GM18526 (cell line): Measurements from ENCODE around the gene NRXN3.

Experiments used
- POLR2A ChIP-seq: IDR thresholded peaks from 3 replicates; pipeline ENCODE4 v1.6.1; 2011; ENCODE audit not compliant: insufficient read length; ENCODE audit errors: extremely low read depth

The NRXN3 gene

DNA sequence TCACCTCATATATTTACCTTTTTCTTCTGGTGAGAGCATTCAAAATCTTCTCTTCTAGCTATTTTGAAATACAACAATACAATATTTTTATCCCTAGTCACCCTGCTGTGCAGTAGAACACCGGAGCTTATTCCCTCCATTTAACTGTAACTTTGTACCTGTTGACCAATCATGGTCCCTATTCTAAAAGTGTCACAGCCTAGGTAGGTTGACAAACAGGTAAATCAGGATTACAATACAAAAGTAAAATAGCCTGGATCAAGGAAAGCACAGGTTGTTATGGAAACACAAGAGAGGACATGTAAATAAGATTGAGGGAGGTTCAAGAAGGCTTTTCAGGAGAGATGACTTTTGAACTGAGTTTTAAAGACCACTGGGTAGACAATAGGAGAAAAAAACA, 1370.2 kb downstream of the NRXN3 start:
- no peak for TF ChIP-seq POLR2A

DNA sequence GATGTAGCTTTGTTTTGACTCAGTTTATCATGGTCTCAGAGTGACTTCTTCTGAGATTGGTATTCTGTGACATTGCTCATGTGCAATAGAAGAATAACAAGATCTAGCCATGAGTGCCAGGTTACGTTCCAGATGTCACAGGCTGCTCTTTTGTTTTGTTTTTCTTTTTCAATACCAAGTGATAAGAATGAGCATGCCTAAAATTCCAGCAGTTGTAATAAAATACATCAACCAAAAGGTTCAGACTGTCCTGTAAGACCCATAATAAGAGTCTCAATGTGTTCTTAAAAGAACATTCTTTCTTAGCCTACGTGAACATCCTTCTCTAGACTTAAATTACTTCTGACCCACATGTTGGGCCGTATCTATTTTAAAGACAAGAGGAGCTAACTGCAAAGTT, 1371.9 kb downstream of the NRXN3 start:
- no peak for TF ChIP-seq POLR2A

DNA sequence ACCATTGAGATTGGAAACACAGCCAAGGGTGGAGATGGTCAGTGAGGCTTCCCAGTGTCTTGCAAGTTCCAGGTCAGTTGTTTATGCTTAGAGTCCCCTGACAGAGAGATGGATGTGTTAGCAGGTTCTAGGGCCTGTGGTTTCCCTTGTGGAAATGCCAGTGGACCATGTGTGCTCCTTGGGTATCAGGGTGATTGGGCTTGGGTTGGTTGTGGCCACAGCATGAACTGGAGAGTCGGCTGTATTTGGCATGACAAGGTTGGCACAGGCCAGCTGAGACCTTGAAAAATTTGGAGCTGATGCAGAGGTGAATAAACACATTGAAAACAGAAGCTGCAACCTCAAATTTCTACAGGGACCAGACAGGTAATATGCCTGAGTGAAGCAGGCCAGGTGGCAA, 1373.2 kb downstream of the NRXN3 start:
- TF ChIP-seq POLR2A, result no peak

DNA sequence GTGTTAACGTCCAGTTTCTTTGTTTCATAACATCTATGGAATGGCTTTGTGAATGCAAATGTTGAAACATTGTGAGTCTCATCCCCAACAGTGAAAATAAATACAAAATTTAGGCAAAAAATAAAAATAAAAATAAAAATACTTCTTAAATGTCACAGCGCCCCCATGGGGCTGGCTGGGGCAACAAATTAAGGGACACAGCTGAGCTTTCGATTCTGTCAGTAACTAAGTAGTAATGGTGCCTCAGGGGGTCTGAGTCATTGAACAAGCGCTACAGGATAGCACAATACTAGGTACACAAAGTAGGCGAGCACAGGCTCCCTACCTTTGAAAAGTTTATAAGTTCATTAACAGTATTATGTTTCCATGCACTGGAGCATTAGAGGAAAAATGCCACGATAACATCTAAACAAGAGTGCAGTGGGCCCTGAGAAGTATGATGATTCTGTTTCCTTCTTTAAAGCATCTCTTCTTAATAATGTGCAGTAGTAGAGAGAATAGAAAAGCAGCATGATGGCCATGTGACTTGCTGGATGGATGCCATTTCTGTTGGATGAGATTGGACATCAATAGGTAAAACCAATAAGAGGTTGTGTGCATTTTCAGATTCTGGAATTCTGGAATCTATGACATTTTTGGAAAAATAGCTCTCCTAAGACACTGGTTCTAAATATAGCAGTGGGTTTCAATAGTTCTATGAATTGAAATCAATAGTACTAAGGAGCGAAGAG, 1374.0 kb downstream of the NRXN3 start:
- no peak for TF ChIP-seq POLR2A

DNA sequence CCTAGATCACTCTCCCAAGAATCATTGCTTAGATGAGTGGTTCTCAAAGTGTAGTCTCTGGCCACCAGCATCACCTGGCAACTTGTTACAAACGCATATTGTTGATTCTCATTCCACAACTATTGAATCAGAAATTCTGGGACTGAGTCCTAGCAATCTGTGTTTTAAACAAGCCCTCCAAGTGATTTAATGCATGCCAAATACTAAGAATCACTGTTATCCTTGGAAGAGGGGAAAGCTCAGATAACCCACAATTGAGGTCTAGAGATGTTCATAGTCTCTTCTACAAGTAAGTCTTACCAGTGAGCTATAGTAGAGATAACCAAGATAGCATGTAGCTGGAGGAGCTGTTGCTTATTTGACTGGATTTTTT, 1374.5 kb downstream of the NRXN3 start:
- no peak for TF ChIP-seq POLR2A

DNA sequence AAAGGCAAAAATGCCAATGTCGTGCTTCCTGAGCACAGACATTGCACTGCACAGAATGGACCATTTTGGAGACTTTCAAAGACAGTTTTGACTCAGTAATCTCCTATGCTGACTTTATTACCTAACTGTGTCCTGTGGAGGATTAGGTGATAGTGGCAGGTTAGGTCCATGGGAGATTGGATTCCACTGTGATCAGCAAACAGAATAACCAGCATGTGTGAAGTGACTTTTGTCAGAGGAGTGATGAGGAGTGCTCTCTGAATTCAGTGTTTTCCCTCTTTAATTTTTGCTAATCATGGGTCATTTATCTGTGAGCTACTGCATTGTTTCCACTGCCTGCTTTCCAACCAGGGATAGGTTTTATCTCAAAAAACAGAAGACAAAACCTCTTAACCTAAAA, 1378.7 kb downstream of the NRXN3 start:
- TF ChIP-seq POLR2A, result no peak

DNA sequence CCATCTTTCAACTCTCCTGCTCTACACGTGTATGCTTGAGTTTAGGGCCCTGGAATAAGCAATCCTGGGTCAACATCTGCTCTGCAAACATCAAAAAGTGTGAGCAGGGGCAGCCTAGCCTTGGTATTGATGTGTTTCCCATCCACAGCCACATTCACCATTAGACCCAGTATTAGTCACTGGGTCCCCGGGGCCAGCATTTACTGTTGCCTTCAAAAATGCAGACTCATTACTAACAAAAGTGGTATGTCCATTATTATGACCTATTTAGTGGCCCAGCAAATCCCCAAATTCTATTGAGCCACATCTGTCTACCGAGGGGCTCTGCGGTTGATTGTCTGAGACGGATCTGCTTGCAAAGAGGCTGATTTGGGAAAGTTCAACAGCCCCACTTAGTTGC, 1379.3 kb downstream of the NRXN3 start:
- no peak for TF ChIP-seq POLR2A

- no peak for TF ChIP-seq POLR2A
Measured at GRCh38 chr14:79551523-79551922, 1381.3 kb downstream of the NRXN3 start.

GRCh38 chr14:79552778-79553177, 1382.6 kb downstream of the NRXN3 start:
- TF ChIP-seq POLR2A, result no peak

GRCh38 chr14:79554816-79555215, 1384.6 kb downstream of the NRXN3 start:
- TF ChIP-seq POLR2A, result no peak

- TF ChIP-seq POLR2A, result no peak
Measured at GRCh38 chr14:79555429-79555828, 1385.3 kb downstream of the NRXN3 start.

GRCh38 chr14:79557309-79557708, 1387.1 kb downstream of the NRXN3 start:
- TF ChIP-seq POLR2A, result no peak

GRCh38 chr14:79562185-79562584, 1392.0 kb downstream of the NRXN3 start:
- TF ChIP-seq POLR2A, result no peak

DNA sequence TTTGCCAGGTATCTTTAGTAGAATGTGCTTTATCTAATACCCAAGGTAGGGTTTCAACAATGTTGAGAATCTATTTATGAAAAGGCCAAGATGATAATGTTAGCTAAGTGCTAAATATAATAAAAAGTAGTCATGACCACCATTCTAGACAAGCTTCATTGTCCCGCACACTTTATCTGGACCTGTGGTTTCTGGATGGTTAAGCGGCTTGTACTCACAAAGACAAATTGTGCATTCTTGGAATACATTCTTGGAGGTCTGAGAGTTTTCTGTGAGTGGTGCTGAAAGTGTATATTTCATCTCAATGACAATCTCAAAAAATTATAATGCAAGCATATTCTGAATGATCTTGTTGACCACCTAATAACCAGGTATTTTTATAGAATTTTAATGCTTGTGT, 1394.2 kb downstream of the NRXN3 start:
- no peak for TF ChIP-seq POLR2A

DNA sequence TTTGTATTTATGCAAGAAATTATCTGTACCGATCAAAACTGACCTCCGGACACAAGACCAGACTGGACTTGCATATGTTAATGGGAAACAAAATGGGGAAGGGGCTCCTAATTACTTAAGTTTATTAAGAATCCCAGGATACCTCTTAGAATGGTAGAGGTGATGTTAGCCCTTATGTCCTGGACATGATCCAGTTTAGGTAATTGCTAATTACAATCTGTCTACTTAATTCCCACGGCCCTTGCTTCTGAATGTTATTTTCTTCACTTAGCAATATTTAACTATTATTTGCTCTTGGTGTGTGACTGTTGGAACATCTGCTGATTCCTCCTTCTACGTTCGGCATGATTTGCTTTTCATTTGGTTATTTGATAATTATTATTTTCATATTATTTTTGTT, 1397.1 kb downstream of the NRXN3 start:
- TF ChIP-seq POLR2A, result no peak

GRCh38 chr14:79568594-79568993, 1398.4 kb downstream of the NRXN3 start:
- no peak for TF ChIP-seq POLR2A

DNA sequence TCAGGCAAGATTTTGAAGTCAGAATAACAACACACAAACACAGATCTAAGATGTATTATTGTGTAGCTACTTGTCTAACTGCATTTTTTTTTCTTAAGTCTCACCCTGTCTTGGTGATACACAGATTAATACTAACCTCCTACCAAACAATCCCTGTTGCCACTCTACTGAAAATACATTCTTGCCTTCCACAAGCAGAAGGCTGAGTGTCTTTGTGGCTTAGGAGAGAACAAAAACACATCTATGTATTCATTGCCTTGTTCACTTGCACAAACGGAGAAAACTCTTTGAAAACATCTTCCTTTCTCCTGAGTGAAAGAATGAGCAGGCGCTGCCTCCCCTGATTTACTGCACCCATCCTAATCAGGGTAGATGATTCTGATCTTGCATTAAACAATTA, 1398.9 kb downstream of the NRXN3 start:
- TF ChIP-seq POLR2A, result no peak

GRCh38 chr14:79570648-79571047, 1400.5 kb downstream of the NRXN3 start:
- no peak for TF ChIP-seq POLR2A

- no peak for TF ChIP-seq POLR2A
Measured at GRCh38 chr14:79571366-79571765, 1401.2 kb downstream of the NRXN3 start.
